ENCODE data around the gene NF2.

GRCh38 chr22:29567338-29567737 is 36.1 kb upstream of the NF2 start:
- TF ChIP-seq GATA2 (IDR thresholded peaks at IDR 0.05; ENCODE audit: low read depth, low read length), result no peak
- TF ChIP-seq GATA3 (IDR thresholded peaks at IDR 0.05; ENCODE audit: low read depth, low read length), result no peak
